HG02973 (cell line): Measurements from ENCODE around the gene MYO3B.

ENCODE experiments used
- ATAC-seq: cut with Tn5 transposase; IDR thresholded peaks from one replicate; pipeline ENCODE4 v1.9.1; 2021; ENCODE audit warnings: moderate library complexity; ENCODE audit not compliant: unreplicated experiment

The MYO3B gene

DNA sequence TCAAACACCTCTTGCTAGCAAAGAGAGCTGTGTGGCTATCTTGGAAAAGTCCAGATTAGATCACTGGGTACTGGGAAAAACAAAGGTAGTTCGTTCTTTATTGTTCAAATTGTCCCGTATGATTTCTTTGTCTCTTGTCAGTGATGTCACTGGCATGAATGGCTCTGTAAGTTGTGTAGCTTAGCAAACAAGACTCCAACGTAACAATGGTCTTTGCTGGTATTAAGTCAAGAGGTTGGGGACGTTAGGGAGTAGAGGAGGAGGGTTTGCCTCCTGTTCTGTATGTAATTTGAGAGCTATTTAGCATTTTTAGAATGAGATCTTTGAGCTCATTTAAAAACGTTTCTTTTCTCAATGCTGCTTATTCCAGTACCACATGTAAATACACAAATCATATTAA, 320.7 kb downstream of the MYO3B start:
- no peak for ATAC-seq

DNA sequence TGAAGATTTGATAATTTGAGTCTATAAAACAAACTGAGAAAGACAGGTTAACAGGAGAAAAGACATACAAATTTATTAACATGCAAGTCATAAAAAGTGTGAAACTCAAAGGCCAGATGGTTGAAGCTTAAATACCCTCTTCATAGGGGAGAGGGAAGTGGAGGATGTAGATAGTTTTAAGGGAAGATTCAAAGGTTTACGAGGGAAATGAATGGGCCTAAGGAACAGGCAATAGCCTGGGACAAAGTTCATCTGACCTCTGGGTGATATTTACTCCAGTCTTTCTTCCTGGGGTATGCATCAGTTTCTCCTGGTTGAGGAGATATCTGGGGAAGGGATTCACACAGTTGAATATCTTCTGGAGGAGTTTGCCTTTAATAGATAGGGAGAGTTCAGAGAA, 322.2 kb downstream of the MYO3B start:
- no peak for ATAC-seq

DNA sequence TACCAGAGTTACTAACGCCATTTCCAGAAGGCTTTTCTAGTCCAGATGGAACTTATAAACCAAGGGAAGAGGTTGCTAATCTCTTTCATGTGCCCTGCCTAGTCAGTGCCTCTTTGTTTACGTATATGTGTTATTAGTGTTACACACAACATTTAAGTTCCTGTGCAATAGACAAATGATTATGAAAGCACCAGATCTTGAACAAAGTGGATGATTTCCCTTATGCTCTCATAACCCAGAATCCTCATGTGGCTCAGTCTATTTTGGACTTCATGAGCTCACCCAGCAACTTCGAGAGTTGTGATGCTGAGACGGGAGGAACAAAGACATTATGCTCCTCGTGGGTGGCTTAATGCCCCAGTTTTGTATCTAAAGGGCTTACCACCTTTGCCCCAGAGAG, 322.8 kb downstream of the MYO3B start:
- ATAC-seq = no peak

DNA sequence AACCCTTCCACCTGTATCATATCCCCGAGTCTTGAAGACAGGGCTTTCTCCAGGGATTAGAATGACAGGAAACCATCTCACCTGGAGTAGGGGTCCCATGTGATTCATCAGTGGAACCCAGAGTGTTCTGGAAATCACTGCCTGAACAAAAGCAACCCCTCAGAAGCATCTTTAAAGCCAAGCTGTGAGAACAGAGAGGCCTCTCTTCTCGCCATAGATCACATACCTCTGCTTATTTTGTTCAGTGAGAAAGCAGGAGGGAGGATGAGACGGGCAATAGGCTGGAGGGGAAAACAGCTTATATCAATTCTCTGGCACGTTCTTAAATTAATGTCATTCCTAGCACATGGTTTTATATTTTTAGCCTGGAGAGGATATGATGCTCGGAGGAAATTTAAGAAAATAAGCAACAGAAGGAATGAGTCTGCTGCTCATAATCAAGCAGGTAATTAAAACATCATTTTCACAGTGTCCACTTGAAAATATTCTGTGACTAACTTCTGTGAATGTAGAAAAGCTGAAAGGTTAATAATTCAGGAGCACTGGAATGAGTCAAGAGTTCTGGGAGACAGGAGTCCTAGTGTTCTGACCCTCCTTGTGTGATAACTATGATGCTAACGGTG, 323.6 kb downstream of the MYO3B start:
- ATAC-seq = no peak

DNA sequence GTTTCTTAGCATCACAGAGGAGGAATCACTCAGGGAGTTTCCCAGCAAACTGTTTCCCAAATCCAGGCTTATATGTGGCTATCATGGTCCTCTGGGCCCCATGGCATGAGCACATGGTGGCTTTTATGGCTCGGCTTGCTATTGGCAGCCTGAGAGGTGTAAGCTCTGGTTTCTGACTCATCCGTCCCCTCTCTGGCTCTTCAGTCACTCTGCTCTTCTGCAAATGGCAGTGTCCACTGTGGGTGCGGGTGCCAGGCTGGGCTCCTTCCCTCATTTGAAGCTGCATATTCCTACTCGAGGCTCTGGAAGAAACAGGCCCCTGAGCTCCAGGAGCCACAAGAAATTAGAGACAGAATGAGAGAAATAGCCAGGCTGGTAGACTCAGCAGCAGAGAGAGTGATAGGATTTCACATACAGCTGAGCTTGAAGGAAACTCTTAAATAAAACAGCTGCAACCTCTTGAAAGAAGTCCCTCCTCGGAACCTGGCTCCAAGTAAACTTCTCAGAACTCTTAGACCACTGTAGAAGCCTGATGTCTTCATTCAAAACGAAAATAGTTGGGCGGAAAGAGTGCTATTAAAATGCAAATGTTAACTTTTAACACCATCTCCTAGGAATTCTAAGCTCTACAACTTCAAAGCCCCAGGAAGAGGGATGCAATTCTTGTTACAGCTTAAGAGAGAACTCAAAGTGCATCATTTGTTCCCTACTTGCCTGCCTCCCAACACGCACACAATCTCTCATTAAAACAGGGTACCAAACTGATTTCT, 324.6 kb downstream of the MYO3B start:
- ATAC-seq = no peak

DNA sequence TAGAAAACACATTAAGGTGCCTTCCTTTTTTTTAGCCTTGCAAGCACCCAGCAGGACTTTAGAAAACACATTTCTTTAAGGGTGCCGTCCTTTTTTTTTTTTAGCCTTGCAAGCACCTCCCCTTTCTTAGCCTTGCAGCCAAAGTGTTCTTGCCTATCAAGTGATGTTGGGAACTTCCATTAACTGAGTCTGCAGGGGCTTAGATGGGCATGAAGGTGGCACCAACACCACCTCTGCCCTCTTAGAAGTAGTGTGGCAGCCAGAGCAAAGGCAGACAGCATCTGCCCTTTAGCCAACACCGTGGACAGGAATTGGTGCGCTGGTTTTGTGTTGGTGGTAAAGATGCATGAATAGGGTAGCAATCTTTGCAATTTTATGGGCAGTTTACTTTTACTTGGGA, 325.6 kb downstream of the MYO3B start:
- no peak for ATAC-seq

DNA sequence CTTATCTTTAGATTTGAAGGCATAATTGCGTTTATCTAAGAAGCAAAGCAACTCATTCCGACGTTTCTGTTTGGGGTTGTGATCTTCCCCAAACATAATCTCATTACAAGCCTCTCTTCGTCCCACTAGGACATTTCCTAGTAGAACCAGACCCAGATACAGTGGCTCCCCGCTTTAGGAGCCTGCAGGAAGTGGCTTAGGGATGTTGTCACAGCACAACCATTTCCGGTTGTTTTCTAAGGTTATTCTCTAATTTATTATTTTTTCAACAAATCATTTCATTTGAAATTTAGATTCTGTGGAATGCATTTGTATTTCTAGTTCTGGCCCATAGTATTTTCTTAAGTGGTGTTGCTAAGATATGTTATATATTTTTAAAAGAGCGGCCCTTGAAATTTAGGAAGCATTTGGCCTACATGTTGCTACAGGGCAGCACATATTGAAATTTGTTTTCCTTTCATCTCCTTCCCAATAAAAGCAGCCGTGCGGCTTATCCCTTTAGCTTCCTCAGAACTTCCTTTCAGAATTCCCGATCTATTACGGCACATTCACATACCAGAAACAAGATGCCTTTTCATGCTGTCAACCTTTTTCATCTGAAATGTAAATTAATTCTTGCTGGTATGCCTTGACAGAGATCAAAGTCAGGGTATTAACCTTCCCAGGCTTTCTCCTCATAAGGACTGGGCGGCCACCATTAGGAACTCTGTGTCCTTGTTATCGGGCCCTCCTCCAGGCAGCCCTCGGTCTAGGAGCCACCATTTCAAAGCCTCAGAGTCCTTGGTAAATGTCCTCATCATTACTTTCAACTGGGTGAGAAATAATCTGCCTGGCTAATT, 326.2 kb downstream of the MYO3B start:
- ATAC-seq = no peak

DNA sequence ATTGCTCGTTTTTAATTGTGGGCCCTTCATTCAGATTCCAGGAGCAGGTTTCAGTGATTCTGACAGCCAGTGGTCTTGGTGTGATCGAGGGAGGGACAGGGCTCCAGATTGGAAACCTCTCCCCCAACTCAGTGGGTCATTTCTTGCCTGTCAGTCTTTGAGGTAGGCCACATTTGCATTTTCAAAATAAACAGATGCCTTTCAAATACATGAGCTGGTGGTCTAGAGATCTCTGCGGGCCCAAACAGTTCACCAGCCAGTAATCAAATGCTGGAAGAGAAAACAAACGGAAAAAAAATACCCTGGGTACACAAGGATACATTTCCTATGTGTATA, 326.8 kb downstream of the MYO3B start:
- no peak for ATAC-seq

DNA sequence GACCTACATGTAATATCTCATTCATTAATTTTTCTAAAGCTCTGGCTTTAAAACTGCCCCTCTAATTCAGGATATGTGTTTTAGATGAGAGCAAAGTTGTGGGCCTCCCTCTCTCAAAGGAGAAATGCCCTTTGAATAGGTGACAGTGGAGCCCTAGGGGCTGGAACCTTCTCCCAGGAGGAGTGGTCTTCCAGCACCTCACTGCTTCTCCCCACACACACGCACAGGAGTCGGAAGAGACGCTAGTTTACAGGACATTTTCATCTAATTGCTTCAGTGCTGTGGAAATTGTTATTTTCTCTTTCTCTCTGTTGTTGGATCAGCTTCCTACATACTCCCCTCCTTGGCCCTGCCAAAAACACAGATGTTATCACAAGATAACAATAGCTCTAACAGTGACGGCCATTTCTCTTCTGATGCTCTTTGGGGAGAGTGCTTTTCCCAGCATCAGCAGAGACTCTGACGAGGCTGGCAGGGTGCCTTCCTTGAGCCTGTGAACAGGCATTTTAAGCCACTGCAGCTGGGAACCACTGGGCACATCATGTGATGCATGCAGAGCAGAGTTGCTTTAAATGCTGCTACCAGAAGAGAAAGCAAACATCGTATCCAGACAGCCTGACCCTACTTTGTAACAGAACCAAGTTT, 327.8 kb downstream of the MYO3B start:
- no peak for ATAC-seq

DNA sequence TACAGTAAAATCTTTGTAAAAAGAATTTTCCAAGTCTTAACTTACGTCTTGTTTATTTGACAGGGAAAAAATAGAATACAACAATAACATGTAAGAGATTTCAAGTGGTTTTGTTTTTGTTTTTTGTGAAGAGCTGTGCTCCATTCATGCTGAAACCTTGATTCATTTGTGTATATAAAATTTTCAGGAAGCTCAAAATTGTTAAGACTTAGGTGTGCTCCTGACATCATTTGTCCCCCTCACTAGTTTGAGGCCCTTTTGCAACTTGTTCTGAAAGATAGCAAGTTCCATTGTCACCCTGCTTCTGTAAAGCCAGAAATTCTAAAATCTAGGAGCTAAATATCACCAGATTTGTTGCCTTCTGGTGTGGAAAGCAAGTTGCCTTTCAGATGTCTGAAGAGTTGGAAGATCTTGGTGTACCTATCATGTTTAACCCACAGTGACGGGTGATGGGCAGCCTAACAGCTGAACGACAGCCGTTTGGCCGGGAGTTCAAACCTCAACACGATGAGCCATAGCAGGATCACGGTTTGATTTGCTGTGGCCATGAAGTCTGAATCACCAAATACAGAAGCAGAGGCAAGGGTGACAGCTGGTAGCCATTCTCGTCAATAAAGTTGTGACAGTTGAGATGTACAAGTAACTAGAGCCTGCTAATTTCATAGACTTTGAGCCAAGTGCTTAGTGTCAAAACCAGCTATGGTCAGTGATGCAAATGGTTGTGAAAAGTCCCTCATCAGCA, 331.7 kb downstream of the MYO3B start:
- ATAC-seq = no peak

DNA sequence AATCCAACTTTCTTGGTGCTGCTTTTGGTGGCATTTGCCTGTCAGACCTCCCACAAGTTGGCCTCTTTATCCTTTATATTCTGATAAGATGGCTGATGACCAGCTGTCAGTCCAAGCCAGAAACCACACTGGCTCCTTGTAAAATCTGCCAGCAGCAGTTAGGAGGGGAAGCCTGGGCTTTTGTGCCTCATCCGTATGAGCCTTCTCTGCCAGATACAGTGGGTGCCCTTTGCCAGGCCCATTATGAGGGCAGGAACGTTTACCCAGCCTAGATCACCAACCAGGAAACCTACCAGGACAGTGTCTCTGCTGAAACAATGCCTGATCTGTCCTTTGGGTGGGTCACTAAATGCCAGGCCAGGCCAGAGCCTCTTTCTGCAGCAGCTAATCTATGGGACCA, 334.3 kb downstream of the MYO3B start:
- ATAC-seq = no peak

DNA sequence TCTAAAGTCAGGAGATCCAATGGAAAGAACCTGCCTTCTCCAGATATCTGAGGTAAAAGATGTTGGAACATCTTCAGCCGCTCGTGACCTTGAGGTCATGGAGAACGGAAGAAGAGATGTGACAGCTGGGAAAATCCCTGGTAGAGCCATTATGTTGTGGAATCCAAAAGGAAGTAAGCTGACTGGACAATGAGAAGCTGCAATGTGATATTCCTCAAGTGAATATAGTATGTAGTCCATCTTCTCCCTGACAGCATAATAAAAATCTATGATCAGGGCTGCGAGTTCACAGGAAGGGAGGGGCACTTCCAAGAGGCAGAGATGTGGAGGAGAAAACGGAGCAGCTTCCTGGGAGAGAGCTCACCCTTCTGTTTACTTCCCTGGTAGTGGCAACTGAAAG, 336.2 kb downstream of the MYO3B start:
- no peak for ATAC-seq

DNA sequence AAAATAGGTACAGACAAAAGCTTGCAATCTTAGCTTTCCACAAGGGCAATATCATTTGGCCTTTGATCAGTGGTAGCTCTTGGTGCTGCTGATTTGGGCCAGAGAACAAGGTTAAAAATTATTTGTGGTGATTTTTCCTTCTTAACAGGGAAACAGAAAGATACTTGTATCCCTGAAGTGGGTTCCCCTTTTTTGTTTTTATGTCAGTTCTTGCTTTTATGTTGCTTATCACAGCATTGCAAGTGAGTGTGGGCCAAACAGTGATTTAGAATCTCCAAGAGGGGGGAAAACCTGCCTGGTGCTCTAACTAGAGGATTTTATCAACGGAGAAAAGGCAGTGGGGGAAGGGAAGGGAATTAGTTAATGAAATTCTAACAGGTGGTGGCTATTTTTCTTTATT, 339.6 kb downstream of the MYO3B start:
- ATAC-seq = no peak

DNA sequence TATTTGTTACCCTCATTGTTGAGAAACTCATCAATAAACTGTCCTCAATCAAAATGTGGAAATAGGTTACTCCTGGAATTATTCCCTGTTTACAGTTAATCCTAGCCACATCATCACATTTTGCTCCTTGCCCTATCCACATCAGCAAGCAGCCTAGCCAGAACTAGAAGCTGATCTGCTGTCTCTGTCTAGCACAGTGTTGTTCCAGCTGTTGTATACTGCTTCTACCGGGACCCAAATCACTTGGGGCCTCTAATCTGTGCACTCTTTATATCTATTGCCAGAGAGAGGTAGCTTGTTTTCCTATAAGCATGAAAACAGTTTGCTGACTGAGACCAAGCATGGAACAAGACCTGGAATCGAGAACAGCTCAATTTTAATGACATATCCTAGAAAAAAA, 341.0 kb downstream of the MYO3B start:
- no peak for ATAC-seq

DNA sequence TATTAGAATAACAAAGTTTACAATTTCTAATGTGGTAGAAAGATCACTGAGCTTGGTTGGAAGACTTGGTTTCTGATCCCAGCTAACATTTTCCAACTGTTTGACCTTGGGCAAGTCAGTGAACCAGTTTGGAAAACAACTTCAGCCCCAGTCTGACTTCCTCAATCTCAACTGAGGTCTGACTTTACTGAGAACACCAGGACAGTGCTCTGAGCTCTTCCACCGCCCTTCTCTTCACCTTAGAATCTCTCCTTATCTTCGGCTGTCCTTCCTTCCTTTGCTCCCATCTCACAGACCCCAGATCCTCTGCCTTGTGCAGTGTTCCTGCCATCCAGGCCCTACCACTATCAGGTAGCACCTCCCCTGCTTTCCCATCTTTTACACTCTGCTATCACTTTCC, 343.4 kb downstream of the MYO3B start:
- ATAC-seq = no peak

DNA sequence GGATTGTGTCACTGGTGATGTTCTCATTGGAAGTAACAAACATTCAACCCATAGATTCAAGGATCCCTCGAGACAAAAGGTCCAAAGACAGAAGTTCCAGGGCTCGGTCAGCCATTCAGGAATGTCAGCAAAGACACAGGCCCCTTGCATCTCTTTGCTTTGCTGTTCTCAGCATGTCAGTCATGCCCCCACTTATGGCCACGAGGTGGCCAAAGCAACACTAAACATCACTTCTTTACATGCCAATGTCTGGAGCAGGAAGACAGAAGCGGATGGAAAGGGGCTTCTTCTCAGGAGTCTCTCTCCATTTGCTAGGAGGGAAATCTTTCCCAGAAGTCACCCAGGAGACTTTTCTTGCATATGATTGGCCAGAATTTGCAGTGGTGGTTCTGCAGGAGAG, 345.6 kb downstream of the MYO3B start:
- ATAC-seq = no peak

DNA sequence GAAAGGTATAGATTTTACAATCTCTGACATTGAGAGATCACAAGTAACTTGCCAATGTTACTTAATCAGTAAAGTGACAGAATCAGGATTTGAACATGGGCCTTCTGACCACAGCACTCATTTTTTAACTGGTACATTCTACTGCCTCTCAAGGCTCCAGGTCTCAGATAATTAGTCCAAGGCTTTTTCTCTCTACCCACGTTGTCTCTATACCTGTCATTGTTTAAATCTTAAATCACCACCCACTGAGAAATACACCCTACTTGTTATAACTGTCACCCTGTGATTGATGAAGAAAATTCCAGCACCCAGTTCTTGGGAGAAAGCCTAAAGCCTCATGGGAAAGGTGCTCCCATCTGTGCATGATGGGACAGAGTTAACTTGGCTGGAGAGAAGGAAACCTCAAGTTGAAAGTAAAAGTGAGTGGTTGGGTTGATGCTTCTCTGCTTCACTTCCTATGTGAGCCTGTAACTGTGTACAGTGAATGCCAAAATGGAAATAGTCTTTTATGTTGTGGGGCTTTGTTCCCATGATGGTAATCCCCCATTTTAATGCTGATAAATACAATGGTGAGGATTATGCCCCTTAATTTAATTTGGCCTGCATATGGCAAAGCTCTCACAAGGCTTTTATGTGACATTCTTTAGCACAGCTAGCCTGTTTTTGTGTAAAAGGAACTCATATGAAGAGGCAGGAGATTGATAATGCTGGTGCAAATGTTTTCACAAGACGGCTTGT, 347.1 kb downstream of the MYO3B start:
- peak; percentile 71 for ATAC-seq

DNA sequence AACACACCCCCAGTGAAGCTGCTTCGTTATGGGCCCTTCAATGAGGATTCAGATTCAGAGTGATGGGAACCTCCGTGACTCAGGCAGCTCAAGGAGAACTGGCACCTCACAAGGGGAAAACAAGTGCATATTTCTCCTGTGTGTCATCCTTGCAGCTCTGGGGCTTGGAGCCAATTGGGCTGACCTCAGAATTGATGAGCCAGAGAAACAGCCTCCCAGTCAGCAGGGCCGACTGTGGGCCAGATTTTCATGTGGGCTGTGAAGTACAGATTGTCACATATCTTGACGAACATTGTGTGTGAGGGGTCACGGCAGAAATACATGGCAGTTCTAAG, 347.6 kb downstream of the MYO3B start:
- no peak for ATAC-seq

DNA sequence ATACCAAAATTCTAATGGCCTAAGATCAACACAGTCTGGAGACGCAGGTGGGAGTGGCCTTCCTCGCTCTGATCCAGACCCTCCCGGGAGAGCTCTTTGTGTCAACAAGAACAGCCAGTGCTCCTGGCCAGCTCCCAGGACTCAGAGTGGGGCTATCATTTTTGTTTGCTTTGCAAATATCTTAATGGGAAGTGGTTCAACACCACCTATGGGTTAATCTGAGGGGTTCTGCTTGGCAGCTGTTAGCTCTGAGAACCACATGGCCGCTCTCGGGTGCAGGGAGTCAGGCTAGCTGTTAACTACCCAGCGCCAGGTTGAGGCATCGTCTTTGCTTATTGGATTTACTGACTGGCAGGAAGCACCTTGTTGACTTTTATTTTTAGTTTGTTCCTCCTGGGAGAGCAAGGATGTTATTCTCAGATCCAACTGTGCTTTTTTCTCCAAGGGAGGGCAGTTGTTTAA, 352.4 kb downstream of the MYO3B start:
- ATAC-seq = no peak
